NCI-H1694 (cell line): Measurements from ENCODE around the gene G6PD.
"Not testable (repeated sequence)": the region's sequence is repeated elsewhere in the genome, so short reads cannot be mapped to it uniquely, and the experiment has no call there.

ENCODE experiments used
- DNase-seq: peaks from one replicate; lab custom pipeline; 2025; lab: John Stamatoyannopoulos, UW

The G6PD gene

GRCh38 chrX:154515090-154515965 is 31.3 kb downstream of the G6PD start:
- no peak for DNase-seq

- no peak for DNase-seq
Measured at GRCh38 chrX:154513716-154514115, 32.9 kb downstream of the G6PD start.

GRCh38 chrX:154512879-154513553 is 33.6 kb downstream of the G6PD start:
- DNase-seq = no peak

- no peak for DNase-seq
Measured at GRCh38 chrX:154511761-154512160, 34.9 kb downstream of the G6PD start.

- no peak for DNase-seq
Measured at GRCh38 chrX:154509455-154509854, 37.2 kb downstream of the G6PD start.

GRCh38 chrX:154508384-154508745 is 38.3 kb downstream of the G6PD start:
- DNase-seq = no peak

- no peak for DNase-seq
Measured at GRCh38 chrX:154507673-154508383, 38.8 kb downstream of the G6PD start.

GRCh38 chrX:154506483-154507332 is 39.9 kb downstream of the G6PD start:
- DNase-seq = no peak

GRCh38 chrX:154505734-154506133 is 40.9 kb downstream of the G6PD start:
- DNase-seq = no peak

- DNase-seq = no peak
Measured at GRCh38 chrX:154502989-154503388, 43.7 kb downstream of the G6PD start.

- no peak for DNase-seq
Measured at GRCh38 chrX:154502098-154502497, 44.5 kb downstream of the G6PD start.

- not testable (repeated sequence) for DNase-seq
Measured at GRCh38 chrX:154501423-154501822, 45.2 kb downstream of the G6PD start.

- not testable (repeated sequence) for DNase-seq
Measured at GRCh38 chrX:154496591-154497137, 50.0 kb downstream of the G6PD start.

- DNase-seq = no peak
Measured at GRCh38 chrX:154495472-154495922, 51.1 kb downstream of the G6PD start.

GRCh38 chrX:154494715-154495114 is 51.9 kb downstream of the G6PD start:
- DNase-seq = no peak

- peak; percentile 77 for DNase-seq
Measured at GRCh38 chrX:154490414-154491083, 56.1 kb downstream of the G6PD start, which contains the start of gene SLC10A3. SLC10A3 (minus strand) TSS chrX:154490629; CDS start chrX:154488940, 1,689 bp downstream.

- no peak for DNase-seq
Measured at GRCh38 chrX:154490021-154490413, 56.6 kb downstream of the G6PD start.

GRCh38 chrX:154489182-154489581 is 57.5 kb downstream of the G6PD start:
- DNase-seq = no peak

- DNase-seq = no peak
Measured at GRCh38 chrX:154488336-154489075, 58.1 kb downstream of the G6PD start.
